Hematopoietic multipotent progenitor cell treated with erythropoietin and hydrocortisone succinate and interleukin-3 and kit ligand, for 8 days (in vitro differentiated cells): Measurements from ENCODE around the gene APEH.
"Not testable (repeated sequence)": the region's sequence is repeated elsewhere in the genome, so short reads cannot be mapped to it uniquely, and the experiment has no call there.

Source experiments
- DNase-seq: peaks from one replicate; pipeline ENCODE4 v3.0.0-alpha.2; 2015

Gene APEH

DNA sequence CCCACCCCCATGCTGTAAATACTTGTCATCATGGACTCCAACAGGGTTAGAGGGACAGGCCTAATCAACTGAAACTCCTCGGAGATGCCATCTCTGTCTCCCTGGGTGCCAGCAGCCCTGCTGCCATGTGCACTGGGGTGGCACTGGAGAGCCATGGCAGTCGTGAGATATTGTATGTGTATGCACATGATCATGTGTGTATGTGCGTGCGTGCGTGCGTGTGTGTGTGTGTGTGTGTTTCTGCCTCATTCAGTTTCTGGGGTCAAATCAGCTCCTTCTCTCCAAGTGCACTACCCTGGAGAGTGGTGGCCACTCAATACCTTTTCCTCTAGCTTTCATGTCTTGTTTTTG is 3.2 kb upstream of the APEH start:
- no peak for DNase-seq

DNA sequence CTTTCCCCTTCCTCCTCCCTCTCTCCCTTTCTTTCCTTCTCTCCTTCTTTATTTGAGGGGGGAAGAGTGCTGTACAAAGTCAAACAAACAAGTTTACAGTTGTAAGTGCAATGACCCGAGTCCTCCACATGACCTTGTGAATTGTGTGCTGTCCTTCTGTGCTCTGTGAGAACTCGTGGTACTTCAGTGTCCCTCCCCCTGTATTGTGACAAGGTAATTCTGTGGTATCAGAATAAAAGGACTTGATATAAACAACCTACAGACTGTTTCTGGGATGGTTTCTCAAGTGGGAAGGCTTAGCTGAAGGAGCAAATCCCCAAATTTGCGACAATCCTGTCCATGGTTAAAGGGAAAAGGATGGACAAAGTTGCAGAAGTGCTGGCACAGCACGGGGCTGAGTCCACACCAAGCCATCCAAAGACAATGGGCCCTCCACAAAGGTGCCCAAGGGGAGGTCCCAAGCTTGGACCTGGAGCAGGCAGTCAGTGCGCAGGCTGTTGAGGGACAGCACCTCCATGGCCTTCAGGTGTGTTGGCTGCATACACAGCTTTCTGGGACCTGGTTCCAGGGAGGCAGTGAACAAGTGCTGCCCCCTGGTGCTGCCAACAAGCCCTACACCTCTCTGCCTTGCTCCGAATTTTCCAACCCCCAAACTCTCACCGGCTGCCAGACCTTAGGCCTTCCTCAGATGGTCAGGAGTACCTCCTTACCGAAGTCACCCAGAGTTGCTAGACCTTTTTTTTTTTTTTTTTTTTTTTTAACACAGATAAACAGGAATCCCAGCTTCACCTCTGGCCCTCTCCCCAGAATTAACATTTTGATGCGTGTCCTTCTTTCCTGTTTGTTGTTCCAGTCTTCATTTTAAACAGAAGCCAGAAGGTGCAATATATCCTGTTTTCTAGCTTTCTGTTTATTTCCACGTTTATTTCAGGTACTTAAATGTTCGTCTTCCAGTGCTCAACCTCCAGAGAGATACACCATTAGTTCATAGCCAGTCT is 2.6 kb upstream of the APEH start:
- DNase-seq, result peak; percentile 85

DNA sequence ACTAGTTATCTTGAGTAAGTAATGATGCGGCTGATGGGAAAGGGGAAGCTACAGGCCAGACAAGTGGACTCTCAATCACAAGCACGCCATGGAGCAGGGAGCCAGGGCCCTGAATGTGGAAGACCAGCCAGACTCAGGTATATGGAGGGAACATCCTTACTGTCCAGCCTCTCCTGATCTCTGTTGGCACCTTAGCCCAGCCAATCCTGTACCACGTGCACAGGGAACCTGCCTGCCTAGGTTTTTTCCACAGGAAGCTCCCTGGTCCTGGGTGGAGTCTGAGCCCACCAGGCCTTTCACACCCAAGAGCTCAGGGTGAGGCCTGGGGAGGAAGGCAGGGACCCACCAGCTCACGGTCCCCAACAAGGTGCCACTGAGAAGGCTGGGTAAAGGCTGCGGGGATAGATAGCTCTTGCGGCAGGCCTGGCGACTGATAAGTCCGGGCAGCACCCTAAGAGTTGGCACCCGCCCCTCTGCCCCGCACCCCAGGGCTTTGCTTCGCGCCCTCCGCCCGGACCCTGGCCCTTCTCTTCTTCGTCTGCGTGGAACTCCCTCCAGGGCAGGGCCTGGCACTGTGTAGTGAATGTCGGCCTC is 933 bp upstream of the APEH start:
- peak; percentile 96 for DNase-seq

DNA sequence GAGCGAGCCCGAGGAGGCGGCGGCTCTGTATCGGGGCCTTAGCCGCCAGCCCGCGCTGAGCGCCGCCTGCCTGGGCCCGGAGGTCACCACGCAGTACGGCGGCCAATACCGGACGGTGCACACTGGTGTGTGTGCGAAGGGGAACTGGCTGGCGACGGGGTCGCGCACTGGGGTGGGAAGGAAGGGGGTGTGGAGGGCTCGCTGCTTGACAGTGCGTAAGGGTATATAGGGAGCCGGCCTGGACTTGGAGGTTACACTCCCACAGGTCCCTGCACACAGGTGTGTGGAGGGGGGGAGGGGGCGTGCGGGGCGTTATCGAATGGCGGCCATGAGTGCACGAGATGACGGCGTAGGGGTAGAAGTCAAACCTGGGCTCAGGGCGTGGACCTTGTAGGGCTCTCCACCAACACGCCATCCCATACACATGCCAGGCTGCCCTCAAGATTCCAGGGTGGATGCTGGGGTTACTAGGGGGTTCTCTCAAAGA is 389 bp downstream of the APEH start:
- DNase-seq, result no peak

GRCh38 chr3:49675912-49676311 is 1.8 kb downstream of the APEH start:
- DNase-seq, result no peak

- no peak for DNase-seq
Measured at GRCh38 chr3:49680493-49681231, 6.5 kb downstream of the APEH start.

GRCh38 chr3:49681232-49681522 is 7.0 kb downstream of the APEH start:
- DNase-seq, result no peak

DNA sequence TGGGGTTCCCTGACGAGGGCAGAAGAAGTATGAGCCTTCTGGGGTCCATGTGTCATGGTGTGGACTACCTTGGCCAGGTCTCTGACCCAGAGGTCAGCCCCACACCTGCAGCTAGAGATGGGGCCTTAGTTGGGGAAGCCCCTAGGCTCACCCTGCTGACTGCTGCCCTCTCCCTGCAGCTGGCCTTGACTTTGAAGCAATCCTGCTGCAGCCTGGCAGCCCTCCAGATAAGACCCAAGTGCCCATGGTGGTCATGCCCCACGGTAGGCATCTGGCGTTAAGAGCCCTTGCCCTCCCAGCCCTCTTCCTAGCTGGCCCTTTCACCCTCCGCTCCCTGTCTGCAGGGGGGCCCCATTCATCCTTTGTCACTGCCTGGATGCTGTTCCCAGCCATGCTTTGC is 7.4 kb downstream of the APEH start:
- DNase-seq, result no peak

- no peak for DNase-seq
Measured at GRCh38 chr3:49683162-49683561, 9.0 kb downstream of the APEH start.

DNA sequence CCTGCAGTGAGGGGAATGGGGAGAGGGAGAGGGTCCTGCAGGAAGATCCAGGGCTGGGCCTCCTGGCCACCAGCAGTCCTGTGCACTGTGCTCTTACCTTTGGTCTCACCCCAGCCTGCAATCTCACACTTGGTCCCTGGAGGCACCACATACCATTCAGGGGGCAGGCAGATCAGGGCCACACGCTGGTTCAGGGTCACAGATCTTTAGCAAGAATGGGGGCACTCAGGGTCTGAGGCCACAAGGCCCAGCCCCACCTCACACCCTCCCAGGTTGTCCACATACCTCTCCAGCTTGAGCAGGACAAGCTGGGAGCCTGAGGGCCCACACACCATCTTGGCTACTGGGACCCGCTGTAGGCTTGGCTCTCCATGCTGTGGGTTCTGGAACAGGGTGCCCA is 10.3 kb downstream of the APEH start:
- not testable (repeated sequence) for DNase-seq

- not testable (repeated sequence) for DNase-seq
Measured at GRCh38 chr3:49685103-49685502, 11.0 kb downstream of the APEH start.

GRCh38 chr3:49685846-49686245 is 11.7 kb downstream of the APEH start:
- not testable (repeated sequence) for DNase-seq

GRCh38 chr3:49686346-49686745 is 12.2 kb downstream of the APEH start:
- peak; percentile 51 for DNase-seq

DNA sequence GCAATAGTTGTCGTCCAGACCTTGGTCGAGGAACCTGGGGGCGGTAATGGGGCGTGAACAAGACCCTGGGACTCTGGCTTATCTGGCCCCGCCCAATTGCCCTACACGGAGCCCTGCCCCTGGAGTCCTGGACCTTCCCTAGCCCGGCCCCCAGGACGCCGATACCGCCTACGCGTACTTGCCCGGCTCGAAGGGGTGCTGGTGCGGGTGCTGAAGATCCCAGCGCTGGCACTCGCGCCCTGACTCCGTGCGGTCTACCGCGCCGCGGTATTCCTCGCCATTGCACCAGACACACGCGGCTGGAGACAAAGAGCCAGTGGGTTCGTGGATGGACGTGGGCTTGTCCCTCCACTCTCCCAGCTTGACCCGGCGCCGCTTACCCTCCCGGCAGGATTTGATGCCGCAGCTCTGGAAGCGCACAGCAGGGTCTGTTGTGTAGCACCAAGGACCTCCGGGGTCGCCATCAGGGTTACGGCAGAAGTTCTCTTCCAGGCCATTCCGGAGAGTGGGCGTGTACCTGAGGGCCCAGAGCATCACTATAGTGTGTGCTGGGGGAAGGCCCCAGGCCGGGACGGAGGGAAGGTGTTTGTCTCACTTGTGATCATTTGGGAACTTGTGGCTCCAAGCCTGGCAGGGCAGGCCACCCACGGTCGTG is 12.7 kb downstream of the APEH start:
- DNase-seq, result peak; percentile 93

- DNase-seq, result not testable (repeated sequence)
Measured at GRCh38 chr3:49687424-49687795, 13.3 kb downstream of the APEH start.

DNA sequence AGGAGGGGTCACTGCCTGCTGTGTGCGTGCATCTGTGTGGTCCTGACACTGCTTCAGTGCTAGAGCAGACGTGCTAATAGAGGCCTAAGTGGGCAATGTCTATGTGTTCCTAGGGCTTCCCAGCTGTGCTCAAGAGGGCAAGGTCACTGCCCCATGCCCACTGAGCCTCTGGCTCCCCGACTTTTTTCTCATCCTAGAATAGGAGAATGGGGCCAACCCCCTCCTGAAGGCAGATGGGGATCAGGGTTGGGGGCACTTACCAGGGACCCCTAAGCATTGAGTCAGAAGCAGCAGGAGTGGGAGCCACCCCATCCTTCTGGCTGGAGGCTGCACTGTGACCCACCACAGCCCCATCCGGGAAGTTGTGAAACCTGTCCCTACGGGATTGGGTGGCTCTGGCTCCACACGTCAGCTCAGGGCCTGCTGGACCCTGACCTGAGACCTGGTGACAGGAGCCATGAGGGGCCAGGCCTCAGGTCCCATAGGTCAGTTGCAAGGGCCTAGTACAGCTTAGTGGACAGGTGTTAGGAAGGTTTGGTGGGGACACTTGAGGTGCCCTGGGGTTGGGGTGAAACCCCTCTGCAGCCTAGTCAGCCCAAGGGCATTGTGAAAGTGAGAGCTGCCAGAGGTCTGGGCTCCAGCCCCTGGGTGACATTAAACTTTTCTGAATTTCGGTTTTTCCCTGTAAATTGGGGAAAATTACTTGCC is 14.3 kb downstream of the APEH start:
- not testable (repeated sequence) for DNase-seq

DNA sequence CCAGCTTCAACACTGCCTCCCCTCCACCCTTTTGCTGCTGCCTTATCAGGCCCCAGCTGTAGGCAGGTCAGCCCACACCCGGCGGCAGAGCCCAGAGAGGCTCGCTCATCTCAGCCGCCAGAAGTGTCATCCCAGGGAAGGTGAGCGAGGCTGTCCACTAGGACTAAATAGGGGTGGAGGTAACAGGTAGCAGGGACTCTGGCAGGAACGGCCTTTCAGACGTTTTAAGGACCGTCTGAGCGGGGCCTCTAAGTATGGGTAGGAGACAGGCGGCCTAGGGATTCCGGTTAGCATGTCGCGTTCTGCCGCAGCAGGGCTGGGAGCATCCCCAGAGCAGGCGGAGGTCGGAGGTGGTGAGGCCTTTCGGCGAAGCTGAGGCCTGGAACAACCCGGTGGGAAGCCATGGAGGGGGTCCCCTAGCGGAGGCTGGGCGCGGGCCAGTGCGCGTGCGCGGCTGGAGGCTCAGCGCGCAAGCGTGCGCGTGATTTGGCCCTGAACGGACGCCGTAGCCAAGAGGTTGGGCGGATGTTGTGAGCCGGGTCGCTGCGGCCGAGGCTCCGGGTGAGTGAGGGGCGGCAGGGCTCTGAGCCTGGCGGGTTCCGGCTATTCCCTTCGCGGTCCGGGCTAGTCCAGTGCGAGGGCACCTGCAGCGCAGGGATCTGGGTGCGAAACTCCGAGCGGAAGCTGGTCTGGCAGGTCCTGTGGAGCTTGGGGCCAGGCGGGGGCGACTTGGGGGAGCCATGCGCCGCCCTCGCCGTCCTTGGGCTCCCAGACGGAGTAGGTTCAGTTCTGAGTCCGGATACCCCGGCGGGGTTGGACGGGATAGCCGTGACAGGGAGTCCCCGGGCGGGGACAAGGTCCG is 15.1 kb downstream of the APEH start, which contains the start of the genes MST1 and RNF123:
MST1 (minus strand) TSS at position 429 of the 862 bp plus-strand sequence. CDS start 783 bp downstream, outside the sequence.
RNF123 (plus strand) TSS at position 512 of the 862 bp plus-strand sequence. CDS start 1,609 bp downstream, outside the sequence.
- DNase-seq, result peak; percentile 87

- peak; percentile 85 for DNase-seq
Measured at GRCh38 chr3:49689908-49690624, 15.9 kb downstream of the APEH start.

DNA sequence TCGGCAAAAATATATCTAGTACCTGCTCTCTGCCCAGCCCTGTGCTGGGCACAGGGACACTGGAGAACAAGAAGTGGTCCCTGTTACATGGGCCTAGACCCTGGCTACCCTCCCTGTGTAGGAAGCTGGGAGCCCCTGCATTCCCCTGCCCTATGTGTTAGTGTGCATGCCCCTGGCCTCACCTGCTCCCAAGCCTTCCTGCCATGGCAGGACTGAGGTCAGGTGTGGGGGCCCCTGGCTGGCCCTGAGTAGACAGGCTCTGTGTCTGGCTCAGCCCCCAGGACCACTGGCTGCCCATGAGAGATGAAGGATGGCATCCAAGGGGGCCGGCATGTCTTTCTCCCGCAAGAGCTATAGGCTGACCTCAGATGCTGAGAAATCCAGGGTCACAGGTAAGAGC is 16.7 kb downstream of the APEH start:
- DNase-seq, result not testable (repeated sequence)

GRCh38 chr3:49691481-49691880 is 17.3 kb downstream of the APEH start:
- DNase-seq, result not testable (repeated sequence)
